ENCODE measurements around the gene SMG6. TPM values are rescaled to one million over a fixed set of nuclear protein-coding genes. Genes with fewer than 3 reads are reported as not detected.

SMG6 gene
- total RNA-seq, 1 experiment from 2014 or later = 28.6 TPM

DNA sequence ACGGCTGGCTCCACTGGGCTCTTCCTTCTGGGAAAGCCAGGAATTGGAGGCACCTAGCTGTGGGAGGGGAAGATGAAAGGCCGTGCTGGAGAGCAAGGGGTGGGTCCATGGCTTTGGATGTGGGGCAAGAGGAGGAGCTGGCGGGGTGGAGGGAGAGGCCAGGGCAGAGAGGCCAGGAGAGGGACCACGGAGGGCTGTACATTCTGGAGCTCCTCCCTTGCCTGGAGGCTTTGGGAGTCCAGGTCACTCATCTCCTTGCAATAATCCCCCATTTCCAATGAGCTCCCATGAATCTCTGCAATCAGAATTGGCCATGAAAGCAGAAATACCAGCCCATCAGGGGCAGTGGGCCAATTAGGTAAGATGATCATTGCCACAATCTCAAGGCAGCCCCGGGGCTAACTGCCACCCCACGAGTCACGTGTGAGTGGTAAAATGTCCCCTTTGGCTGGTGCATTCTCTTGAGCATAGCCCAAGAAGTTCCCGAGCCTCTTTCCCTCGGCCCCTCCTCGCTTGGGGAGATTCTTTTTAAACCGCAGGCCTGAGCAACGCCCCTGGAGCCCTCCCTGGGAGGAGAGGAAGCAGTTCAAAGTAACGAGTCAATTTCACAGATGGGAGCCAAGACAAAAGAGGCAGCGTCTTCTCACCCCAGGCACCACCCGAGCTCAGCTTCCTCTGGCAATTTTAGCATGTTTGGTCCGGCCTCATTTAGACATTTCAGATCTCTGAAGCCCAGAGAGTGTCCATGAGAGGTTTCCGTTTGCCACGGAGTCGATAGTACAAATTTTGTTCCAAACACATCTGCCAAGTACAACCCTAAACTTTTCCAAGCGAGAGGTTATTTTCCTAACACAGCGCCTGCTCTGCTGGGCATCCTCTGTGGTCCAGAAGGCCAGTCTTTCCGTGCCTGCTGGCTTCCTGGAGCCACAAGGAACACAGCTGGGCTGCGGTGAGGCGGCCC lies 291.9 kb downstream of the SMG6 start:
- Histone ChIP-seq H3K23me2 (ENCODE audit: insufficient read length, low read depth, low read length, poor library complexity, severe bottlenecking) (no peaks in the 10 kb centered on the region), H2BK12ac (ENCODE audit: insufficient read length, low read depth, low read length) (no peak overlapping the region), H3K56ac (ENCODE audit: insufficient read length, low read depth, low read length) (no peak overlapping the region), H4K8ac (replicated peaks; ENCODE audit: insufficient read length, low read depth, low read length) (no peak overlapping the region), H2BK5ac (ENCODE audit: insufficient read length, low read length) (no peak overlapping the region), H3K4me2 (ENCODE audit: insufficient read depth, insufficient read length, low read length) (no peak overlapping the region), H2AK5ac (ENCODE audit: insufficient read length, low read length) (no peak overlapping the region), H3K18ac (ENCODE audit: insufficient read length, low read depth, low read length) (no peak overlapping the region), H4K91ac (ENCODE audit: insufficient read length, low read depth, low read length) (no peak overlapping the region), H3K4ac (ENCODE audit: low read depth, low read length) (no peak overlapping the region), H3K79me1 (ENCODE audit: insufficient read depth, low read depth, low read length, poor library complexity, severe bottlenecking) (no peaks in the 10 kb centered on the region), H3T11ph (ENCODE audit: low read length) (no peak overlapping the region), H3K9ac (ENCODE audit: extremely low read depth, insufficient read length, low read length) (no peak overlapping the region), H3K27me3 (ENCODE audit: insufficient read depth, low read length) (no peaks in the 10 kb centered on the region; the same call in 1 of the 2 replicates), H2BK120ac (ENCODE audit: low read depth, low read length, poor library complexity, severe bottlenecking) (no peak overlapping the region), H3K14ac (ENCODE audit: insufficient read depth, low read length) (no peak overlapping the region; the same call in 1 of the 2 replicates), H3K9me3 (ENCODE audit: control insufficient read depth, low read depth, low read length) (no peaks in the 10 kb centered on the region), H2BK15ac (ENCODE audit: low read depth, low read length) (no peak overlapping the region), H2BK20ac (ENCODE audit: low read depth, low read length, poor library complexity, severe bottlenecking) (no peak overlapping the region), H2AFZ (ENCODE audit: low read length) (peak overlapping the region; percentile 5), H3K27ac (ENCODE audit: insufficient read length, low read depth, low read length) (no peak overlapping the region), H4K20me1 (ENCODE audit: control insufficient read depth, insufficient read depth, insufficient read length) (peaks cover 2% of the 10 kb centered on the region), H3K79me2 (ENCODE audit: insufficient read depth, low read length) (no peaks in the 10 kb centered on the region), H4K5ac (ENCODE audit: insufficient read length, low read depth, low read length) (no peak overlapping the region), H3K23ac (ENCODE audit: insufficient read length, low read depth, low read length) (no peak overlapping the region), H3K4me1 (ENCODE audit: insufficient read depth, low read length) (no peaks in the 10 kb centered on the region; the same call in 1 of the 2 replicates)
- Mint-ChIP-seq H3K4me1 (peaks cover 14 to 18% of the 10 kb centered on the region in 2 experiments), H3K9me3 (no peaks in the 10 kb centered on the region; a peak in 2 of 5 replicates), H3K27me3 (ENCODE audit: low read depth) (peaks cover 77% of the 10 kb centered on the region), H3K4me3 (peak overlapping the region in 1 of 2 experiments; percentile 24; a peak in 2 of 5 replicates), H3K27ac (no peak overlapping the region), H3K36me3 (ENCODE audit: insufficient read depth in 1 of 3, low read depth in 3 of 3) (no peaks in the 10 kb centered on the region)
- TF ChIP-seq, protein P1, sequence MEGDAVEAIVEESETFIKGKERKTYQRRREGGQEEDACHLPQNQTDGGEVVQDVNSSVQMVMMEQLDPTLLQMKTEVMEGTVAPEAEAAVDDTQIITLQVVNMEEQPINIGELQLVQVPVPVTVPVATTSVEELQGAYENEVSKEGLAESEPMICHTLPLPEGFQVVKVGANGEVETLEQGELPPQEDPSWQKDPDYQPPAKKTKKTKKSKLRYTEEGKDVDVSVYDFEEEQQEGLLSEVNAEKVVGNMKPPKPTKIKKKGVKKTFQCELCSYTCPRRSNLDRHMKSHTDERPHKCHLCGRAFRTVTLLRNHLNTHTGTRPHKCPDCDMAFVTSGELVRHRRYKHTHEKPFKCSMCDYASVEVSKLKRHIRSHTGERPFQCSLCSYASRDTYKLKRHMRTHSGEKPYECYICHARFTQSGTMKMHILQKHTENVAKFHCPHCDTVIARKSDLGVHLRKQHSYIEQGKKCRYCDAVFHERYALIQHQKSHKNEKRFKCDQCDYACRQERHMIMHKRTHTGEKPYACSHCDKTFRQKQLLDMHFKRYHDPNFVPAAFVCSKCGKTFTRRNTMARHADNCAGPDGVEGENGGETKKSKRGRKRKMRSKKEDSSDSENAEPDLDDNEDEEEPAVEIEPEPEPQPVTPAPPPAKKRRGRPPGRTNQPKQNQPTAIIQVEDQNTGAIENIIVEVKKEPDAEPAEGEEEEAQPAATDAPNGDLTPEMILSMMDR (conservative IDR thresholded peaks at IDR 0.05) = no peak
- no CpG with 5 or more reads among the region's 24 CpGs for WGBS (ENCODE audit: extremely low coverage, insufficient read length, low lambda C conversion rate)
- peak; percentile 77 for DNase-seq

Small RNA genes within 50 kb of the gene (microRNA-seq; reads per million reads assigned to microRNA genes)
- 25.7 reads per million, percentile 56 among the genes with 10 or more reads in this experiment for gene MIR132 (ENCODE audit: borderline microRNAs expressed)
- gene MIR212 (ENCODE audit: borderline microRNAs expressed) = 2.1 reads per million, percentile 21 among the genes with 10 or more reads in this experiment

Other genes starting within 250 kb of the SMG6 start
- gene HIC1, start 248.7 kb downstream of the SMG6 start, total RNA-seq (2021) = 1.8 and 2.7 TPM in 2 replicates
- 5.4 and 5.6 TPM in 2 replicates for gene SRR, start 165 bp upstream of the SMG6 start, total RNA-seq (2021)
- gene TSR1, start 32.7 kb upstream of the SMG6 start, total RNA-seq (2021) = 81.1 and 83.3 TPM in 2 replicates
- gene SGSM2, start 33.7 kb upstream of the SMG6 start, total RNA-seq (2021) = 41.5 and 45.6 TPM in 2 replicates
- gene MNT, start 97.3 kb upstream of the SMG6 start, total RNA-seq (2021) = 37.4 and 38.9 TPM in 2 replicates
- gene METTL16, start 208.1 kb upstream of the SMG6 start, total RNA-seq (2021) = 55.4 and 55.9 TPM in 2 replicates